DMS79 treated with DMSO at 0.1 percent for 48 hours (cell line): Measurements from ENCODE around the gene TRMT10A.

Experiments
- DNase-seq: peaks from one replicate; lab custom pipeline; 2025; lab: John Stamatoyannopoulos, UW

Gene TRMT10A

GRCh38 chr4:99563310-99564186 is at the start of gene TRMT10A:
Gene TRMT10A, minus strand, starts transcription at chr4:99564039. Its CDS starts 4,701 bp downstream, at chr4:99559338.
- DNase-seq, result peak; percentile 82

GRCh38 chr4:99612704-99613103 is 48.9 kb upstream of the TRMT10A start:
- DNase-seq, result no peak

- no peak for DNase-seq
Measured at GRCh38 chr4:99612281-99612680, 48.4 kb upstream of the TRMT10A start.

- DNase-seq, result no peak
Measured at GRCh38 chr4:99610605-99611175, 46.9 kb upstream of the TRMT10A start.

GRCh38 chr4:99608417-99608816 is 44.6 kb upstream of the TRMT10A start:
- DNase-seq, result no peak

GRCh38 chr4:99606716-99607115 is 42.9 kb upstream of the TRMT10A start:
- no peak for DNase-seq

GRCh38 chr4:99594818-99595217 is 31.0 kb upstream of the TRMT10A start:
- no peak for DNase-seq

GRCh38 chr4:99593781-99594641 is 30.2 kb upstream of the TRMT10A start:
- no peak for DNase-seq

- DNase-seq, result no peak
Measured at GRCh38 chr4:99591757-99592156, 27.9 kb upstream of the TRMT10A start.

- DNase-seq, result no peak
Measured at GRCh38 chr4:99587803-99588202, 24.0 kb upstream of the TRMT10A start.

GRCh38 chr4:99587309-99587708 is 23.5 kb upstream of the TRMT10A start:
- no peak for DNase-seq

GRCh38 chr4:99586797-99587196 is 23.0 kb upstream of the TRMT10A start:
- DNase-seq, result no peak

GRCh38 chr4:99586322-99586721 is 22.5 kb upstream of the TRMT10A start:
- no peak for DNase-seq

GRCh38 chr4:99585516-99585915 is 21.7 kb upstream of the TRMT10A start:
- no peak for DNase-seq

GRCh38 chr4:99578714-99579113 is 14.9 kb upstream of the TRMT10A start:
- DNase-seq, result no peak

GRCh38 chr4:99574530-99575324 is 10.9 kb upstream of the TRMT10A start, which contains the start of gene MTTP:
Gene MTTP, plus strand, starts transcription at chr4:99574824. Its CDS starts 86 bp downstream, at chr4:99574910.
- DNase-seq, result no peak

- DNase-seq, result no peak
Measured at GRCh38 chr4:99573735-99574368, 10.0 kb upstream of the TRMT10A start.

GRCh38 chr4:99572527-99573240 is 8.8 kb upstream of the TRMT10A start:
- DNase-seq, result no peak

- DNase-seq, result no peak
Measured at GRCh38 chr4:99571883-99572282, 8.0 kb upstream of the TRMT10A start.

- no peak for DNase-seq
Measured at GRCh38 chr4:99564921-99565320, 1.1 kb upstream of the TRMT10A start.
